HepG2 (cell line): ENCODE results near the gene PRKN.

Experiments
- CTCF ChIP-seq: sonication (generic); formaldehyde crosslinking; IDR thresholded peaks from 2 replicates; pipeline ENCODE4 v1.5.0; 2020; ENCODE audit warnings: mild to moderate bottlenecking, missing genetic modification reagents, moderate library complexity
- EZH2 ChIP-seq: conservative IDR thresholded peaks from 2 replicates; pipeline ENCODE4 v1.6.1; 2012; ENCODE audit warnings: mild to moderate bottlenecking, low read depth, low read length, moderate library complexity
- HMG20A ChIP-seq: IDR thresholded peaks from 2 replicates; pipeline ENCODE4 v1.6.1; 2016; ENCODE audit warnings: borderline replicate concordance
- KDM6A ChIP-seq: IDR thresholded peaks from 2 replicates; pipeline ENCODE4 v1.6.1; 2016; ENCODE audit warnings: low read depth
- MAX ChIP-seq: IDR thresholded peaks from 2 replicates; pipeline ENCODE4 v1.6.1; 2012; ENCODE audit warnings: inconsistent platforms
- PCBP2 ChIP-seq: fragments of 200-400 bp; formaldehyde crosslinking; optimal IDR thresholded peaks from 2 replicates; pipeline ENCODE3; 2018; ENCODE audit warnings: low read length, low read depth; ENCODE audit not compliant: poor library complexity, severe bottlenecking
- SALL2 ChIP-seq: sonication (generic); formaldehyde crosslinking; IDR thresholded peaks from 2 replicates; pipeline ENCODE4 v1.8.1; 2023; ENCODE audit warnings: mild to moderate bottlenecking, missing genetic modification reagents, inconsistent platforms
- SKIL ChIP-seq: sonication (generic); formaldehyde crosslinking; IDR thresholded peaks from 2 replicates; pipeline ENCODE4 v1.8.0; 2022; ENCODE audit warnings: missing genetic modification reagents, mild to moderate bottlenecking, moderate library complexity, borderline replicate concordance
- YY1 ChIP-seq: IDR thresholded peaks from 2 replicates; pipeline ENCODE4 v1.6.1; 2011; ENCODE audit warnings: low read length, low read depth, moderate library complexity, mild to moderate bottlenecking; ENCODE audit not compliant: insufficient read depth, insufficient replicate concordance
- ZC3H4 ChIP-seq: sonication (generic); formaldehyde crosslinking; IDR thresholded peaks from 2 replicates; pipeline ENCODE4 v1.4.0; 2020; ENCODE audit warnings: missing genetic modification reagents, borderline replicate concordance
- ZNF776 ChIP-seq: sonication (generic); formaldehyde crosslinking; IDR thresholded peaks from 2 replicates; pipeline ENCODE4 v1.4.0; 2020; ENCODE audit warnings: mild to moderate bottlenecking, missing genetic modification reagents
- ZNF800 ChIP-seq: sonication (generic); formaldehyde crosslinking; IDR thresholded peaks from 2 replicates; pipeline ENCODE4 v1.4.0; 2020; ENCODE audit warnings: missing genetic modification reagents

GRCh38 chr6:161393292-161393691 lies 1334.3 kb downstream of the PRKN start:
- no peak for TF ChIP-seq PCBP2
- TF ChIP-seq YY1, result no peak
- TF ChIP-seq EZH2, result no peak
- no peak for TF ChIP-seq SKIL (CRISPR knock-in tag)
- TF ChIP-seq ZC3H4 (CRISPR knock-in tag), result no peak
- no peak for TF ChIP-seq CTCF (CRISPR knock-in tag)
- no peak for TF ChIP-seq ZNF800 (CRISPR knock-in tag)
- no peak for TF ChIP-seq SALL2 (CRISPR knock-in tag)
- TF ChIP-seq HMG20A (CRISPR knock-in tag), result no peak
- no peak for TF ChIP-seq MAX
- TF ChIP-seq KDM6A (CRISPR knock-in tag), result no peak
- no peak for TF ChIP-seq ZNF776 (CRISPR knock-in tag)
